ENCODE measurements around the gene TRMT10C.

- TF ChIP-seq CTCF (conservative IDR thresholded peaks at IDR 0.05) (no peak), EZH2 (IDR thresholded peaks at IDR 0.05; ENCODE audit: low read depth) (no peak)
These were observed 53.9 kb downstream of the TRMT10C start for GRCh38 chr3:101615525-101615924.

Data from PC-9 (cell line).